GM19035 (cell line): Measurements from ENCODE around the gene TRRAP.

Experiments
- ATAC-seq: cut with Tn5 transposase; IDR thresholded peaks from one replicate; pipeline ENCODE4 v1.9.1; 2021; ENCODE audit not compliant: unreplicated experiment

Gene TRRAP

GRCh38 chr7:98944386-98944785 lies 66.1 kb downstream of the TRRAP start:
- no peak for ATAC-seq

GRCh38 chr7:98945852-98946251 lies 67.5 kb downstream of the TRRAP start:
- ATAC-seq = no peak

GRCh38 chr7:98946389-98946788 lies 68.1 kb downstream of the TRRAP start:
- no peak for ATAC-seq

GRCh38 chr7:98949336-98950044 lies 71.2 kb downstream of the TRRAP start:
- no peak for ATAC-seq

- ATAC-seq = no peak
Observed at GRCh38 chr7:98955992-98956391, 77.7 kb downstream of the TRRAP start.

- no peak for ATAC-seq
Observed at GRCh38 chr7:98956469-98956868, 78.1 kb downstream of the TRRAP start.

- no peak for ATAC-seq
Observed at GRCh38 chr7:98956937-98957336, 78.6 kb downstream of the TRRAP start.

GRCh38 chr7:98957766-98958165 lies 79.4 kb downstream of the TRRAP start:
- no peak for ATAC-seq

GRCh38 chr7:98958968-98959367 lies 80.6 kb downstream of the TRRAP start:
- no peak for ATAC-seq

GRCh38 chr7:98963305-98963704 lies 85.0 kb downstream of the TRRAP start:
- ATAC-seq = no peak

GRCh38 chr7:98964596-98964995 lies 86.3 kb downstream of the TRRAP start:
- ATAC-seq = no peak

- ATAC-seq = no peak
Observed at GRCh38 chr7:98968621-98969020, 90.3 kb downstream of the TRRAP start.

- ATAC-seq = no peak
Observed at GRCh38 chr7:98969386-98969785, 91.1 kb downstream of the TRRAP start.

- no peak for ATAC-seq
Observed at GRCh38 chr7:98970016-98970615, 91.8 kb downstream of the TRRAP start.

- ATAC-seq = no peak
Observed at GRCh38 chr7:98970805-98971204, 92.5 kb downstream of the TRRAP start.

- no peak for ATAC-seq
Observed at GRCh38 chr7:98974205-98974604, 95.9 kb downstream of the TRRAP start.

GRCh38 chr7:98974906-98975816 lies 96.8 kb downstream of the TRRAP start:
- no peak for ATAC-seq

- no peak for ATAC-seq
Observed at GRCh38 chr7:98976396-98977185, 98.3 kb downstream of the TRRAP start.

- ATAC-seq = no peak
Observed at GRCh38 chr7:98978672-98979071, 100.3 kb downstream of the TRRAP start.

GRCh38 chr7:98981701-98982100 lies 103.4 kb downstream of the TRRAP start:
- no peak for ATAC-seq

GRCh38 chr7:98982686-98983085 lies 104.4 kb downstream of the TRRAP start:
- no peak for ATAC-seq
